ENCODE measurements around the gene SLC5A2.

Gene SLC5A2

DNA sequence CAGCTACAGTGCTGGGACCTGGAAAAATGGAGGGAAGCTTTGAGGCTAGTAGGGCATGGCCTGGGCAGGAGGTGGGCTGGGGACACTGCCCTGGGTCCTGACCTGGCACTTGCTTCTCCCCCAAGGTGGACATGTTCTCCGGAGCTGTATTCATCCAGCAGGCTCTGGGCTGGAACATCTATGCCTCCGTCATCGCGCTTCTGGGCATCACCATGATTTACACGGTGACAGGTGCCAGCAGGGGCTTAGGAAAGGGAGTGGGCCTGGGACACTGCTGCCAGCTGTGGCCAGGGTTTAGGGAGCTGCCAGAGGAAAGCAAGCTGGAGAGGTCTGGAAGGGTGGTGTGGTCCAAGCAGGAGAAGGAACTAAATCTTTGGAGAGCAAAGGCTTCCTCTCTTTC is 3.1 kb downstream of the SLC5A2 start:
- H3K27me3 ChIP-seq (ENCODE audit: insufficient read depth, low read depth, severe bottlenecking) = no peaks in the 10 kb centered on the region

DNA sequence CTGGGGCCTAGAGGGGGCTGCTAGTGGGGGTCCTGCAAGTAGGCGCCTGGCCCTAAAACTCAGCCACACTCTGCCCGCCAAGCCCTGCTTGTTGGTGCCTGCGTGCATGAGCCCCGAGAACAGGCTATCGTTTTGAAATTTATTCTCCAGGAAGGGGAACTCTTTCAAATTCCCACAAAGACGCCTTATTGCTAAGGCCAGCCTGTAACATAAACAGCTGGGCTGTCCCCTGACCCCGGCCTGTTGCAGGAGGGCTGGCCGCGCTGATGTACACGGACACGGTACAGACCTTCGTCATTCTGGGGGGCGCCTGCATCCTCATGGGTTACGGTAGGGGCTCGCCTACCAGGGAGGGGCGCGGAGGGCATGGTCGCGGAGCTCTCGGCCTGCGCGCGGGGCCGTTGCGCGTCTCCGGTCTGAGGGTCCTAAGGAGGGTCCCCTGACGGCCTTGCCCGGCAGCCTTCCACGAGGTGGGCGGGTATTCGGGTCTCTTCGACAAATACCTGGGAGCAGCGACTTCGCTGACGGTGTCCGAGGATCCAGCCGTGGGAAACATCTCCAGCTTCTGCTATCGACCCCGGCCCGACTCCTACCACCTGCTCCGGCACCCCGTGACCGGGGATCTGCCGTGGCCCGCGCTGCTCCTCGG is 4.3 kb downstream of the SLC5A2 start:
- Histone ChIP-seq H3K27me3 (ENCODE audit: insufficient read depth, low read depth, severe bottlenecking) (no peaks in the 10 kb centered on the region), H3K9me3 (ENCODE audit: severe bottlenecking) (no peaks in the 10 kb centered on the region), H3K27ac (0 out of 2 replicates have a peak overlapping the region, but pooled peaks have one; percentile 1), H3K36me3 (0 out of 2 replicates have a peak, but pooled peaks cover 3% of the 10 kb centered on the region), H3K4me3 (ENCODE audit: low read depth, low read length) (peak overlapping the region; percentile 52)
- TF ChIP-seq, protein P1, sequence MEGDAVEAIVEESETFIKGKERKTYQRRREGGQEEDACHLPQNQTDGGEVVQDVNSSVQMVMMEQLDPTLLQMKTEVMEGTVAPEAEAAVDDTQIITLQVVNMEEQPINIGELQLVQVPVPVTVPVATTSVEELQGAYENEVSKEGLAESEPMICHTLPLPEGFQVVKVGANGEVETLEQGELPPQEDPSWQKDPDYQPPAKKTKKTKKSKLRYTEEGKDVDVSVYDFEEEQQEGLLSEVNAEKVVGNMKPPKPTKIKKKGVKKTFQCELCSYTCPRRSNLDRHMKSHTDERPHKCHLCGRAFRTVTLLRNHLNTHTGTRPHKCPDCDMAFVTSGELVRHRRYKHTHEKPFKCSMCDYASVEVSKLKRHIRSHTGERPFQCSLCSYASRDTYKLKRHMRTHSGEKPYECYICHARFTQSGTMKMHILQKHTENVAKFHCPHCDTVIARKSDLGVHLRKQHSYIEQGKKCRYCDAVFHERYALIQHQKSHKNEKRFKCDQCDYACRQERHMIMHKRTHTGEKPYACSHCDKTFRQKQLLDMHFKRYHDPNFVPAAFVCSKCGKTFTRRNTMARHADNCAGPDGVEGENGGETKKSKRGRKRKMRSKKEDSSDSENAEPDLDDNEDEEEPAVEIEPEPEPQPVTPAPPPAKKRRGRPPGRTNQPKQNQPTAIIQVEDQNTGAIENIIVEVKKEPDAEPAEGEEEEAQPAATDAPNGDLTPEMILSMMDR (IDR thresholded peaks at IDR 0.05; ENCODE audit: low read depth, low read length) = no peak
- no peak for DNase-seq

More for the DNA sequence above, 3.1 kb downstream of the SLC5A2 start:
- H3K9me3 ChIP-seq (ENCODE audit: severe bottlenecking) = no peaks in the 10 kb centered on the region
- H3K27ac ChIP-seq = no peak overlapping the region
- TF ChIP-seq, protein P1 (IDR thresholded peaks at IDR 0.05; ENCODE audit: low read depth, low read length) = no peak
- H3K36me3 ChIP-seq = 0 out of 2 replicates have a peak, but pooled peaks cover 3% of the 10 kb centered on the region
- H3K4me3 ChIP-seq (ENCODE audit: low read depth, low read length) = no peak overlapping the region
- no peak for DNase-seq

DNA sequence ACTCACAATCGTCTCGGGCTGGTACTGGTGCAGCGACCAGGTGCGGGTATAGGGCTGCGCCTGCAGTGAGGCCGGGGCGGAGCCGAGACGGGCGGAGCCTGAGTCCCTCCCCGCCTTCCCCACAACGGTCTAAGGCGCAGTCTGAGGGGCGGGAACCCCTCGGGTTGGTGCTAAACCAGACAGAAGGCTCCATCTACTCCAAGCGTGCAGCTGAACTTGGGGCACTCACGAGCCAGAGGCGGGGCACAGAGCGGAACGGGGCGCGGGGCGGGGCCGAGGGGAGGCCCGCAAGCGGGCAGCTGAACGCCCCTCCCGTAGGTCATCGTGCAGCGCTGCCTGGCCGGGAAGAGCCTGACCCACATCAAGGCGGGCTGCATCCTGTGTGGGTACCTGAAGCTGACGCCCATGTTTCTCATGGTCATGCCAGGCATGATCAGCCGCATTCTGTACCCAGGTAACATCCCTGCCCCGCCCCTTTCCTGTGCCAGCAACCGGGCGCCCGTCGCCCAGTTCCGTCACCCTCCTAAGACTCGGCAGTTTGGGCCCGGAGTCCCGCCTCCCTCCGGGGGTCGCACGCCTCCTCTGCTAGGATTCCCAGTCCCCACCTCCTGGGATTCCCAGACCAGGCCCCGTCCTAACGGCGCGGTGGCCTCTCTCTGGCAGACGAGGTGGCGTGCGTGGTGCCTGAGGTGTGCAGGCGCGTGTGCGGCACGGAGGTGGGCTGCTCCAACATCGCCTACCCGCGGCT is 5.0 kb downstream of the SLC5A2 start:
- 0 out of 2 replicates have a peak overlapping the region, but pooled peaks have one; percentile 1 for H3K27ac ChIP-seq
- H3K27me3 ChIP-seq (ENCODE audit: insufficient read depth, low read depth, severe bottlenecking) = no peaks in the 10 kb centered on the region
- DNase-seq = peak; percentile 74
- H3K4me3 ChIP-seq (ENCODE audit: low read depth, low read length) = peak overlapping the region; percentile 52
- H3K9me3 ChIP-seq (ENCODE audit: severe bottlenecking) = no peaks in the 10 kb centered on the region
- H3K36me3 ChIP-seq = 0 out of 2 replicates have a peak, but pooled peaks cover 3% of the 10 kb centered on the region
- TF ChIP-seq, protein P1 (IDR thresholded peaks at IDR 0.05; ENCODE audit: low read depth, low read length) = no peak

DNA sequence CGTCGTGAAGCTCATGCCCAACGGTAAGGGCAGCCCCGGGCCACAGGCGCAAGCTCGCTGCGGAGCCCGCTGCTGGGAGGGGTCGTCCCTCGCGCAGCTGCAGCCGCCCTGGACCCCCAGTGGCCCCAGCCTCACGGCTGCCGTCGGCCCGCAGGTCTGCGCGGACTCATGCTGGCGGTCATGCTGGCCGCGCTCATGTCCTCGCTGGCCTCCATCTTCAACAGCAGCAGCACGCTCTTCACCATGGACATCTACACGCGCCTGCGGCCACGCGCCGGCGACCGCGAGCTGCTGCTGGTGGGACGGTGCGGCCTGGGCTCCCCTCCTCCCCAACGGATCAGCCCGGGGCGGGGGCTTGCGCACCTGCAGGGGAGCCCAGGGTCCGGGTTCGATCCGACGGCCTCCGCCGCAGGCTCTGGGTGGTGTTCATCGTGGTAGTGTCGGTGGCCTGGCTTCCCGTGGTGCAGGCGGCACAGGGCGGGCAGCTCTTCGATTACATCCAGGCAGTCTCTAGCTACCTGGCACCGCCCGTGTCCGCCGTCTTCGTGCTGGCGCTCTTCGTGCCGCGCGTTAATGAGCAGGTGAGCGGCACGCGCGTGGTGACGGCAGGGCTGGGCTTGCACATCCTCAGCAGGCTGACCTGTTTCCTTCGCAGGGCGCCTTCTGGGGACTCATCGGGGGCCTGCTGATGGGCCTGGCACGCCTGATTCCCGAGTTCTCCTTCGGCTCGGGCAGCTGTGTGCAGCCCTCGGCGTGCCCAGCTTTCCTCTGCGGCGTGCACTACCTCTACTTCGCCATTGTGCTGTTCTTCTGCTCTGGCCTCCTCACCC is 5.8 kb downstream of the SLC5A2 start:
- no peak for DNase-seq
- TF ChIP-seq, protein P1 (IDR thresholded peaks at IDR 0.05; ENCODE audit: low read depth, low read length) = no peak
- H3K36me3 ChIP-seq = peaks cover 3% of the 10 kb centered on the region; the same call in 1 of the 2 replicates
- no peaks in the 10 kb centered on the region for H3K9me3 ChIP-seq (ENCODE audit: severe bottlenecking)
- H3K4me3 ChIP-seq (ENCODE audit: low read depth, low read length) = no peak overlapping the region
- H3K27me3 ChIP-seq (ENCODE audit: insufficient read depth, low read depth, severe bottlenecking) = no peaks in the 10 kb centered on the region
- H3K27ac ChIP-seq = no peak overlapping the region

DNA sequence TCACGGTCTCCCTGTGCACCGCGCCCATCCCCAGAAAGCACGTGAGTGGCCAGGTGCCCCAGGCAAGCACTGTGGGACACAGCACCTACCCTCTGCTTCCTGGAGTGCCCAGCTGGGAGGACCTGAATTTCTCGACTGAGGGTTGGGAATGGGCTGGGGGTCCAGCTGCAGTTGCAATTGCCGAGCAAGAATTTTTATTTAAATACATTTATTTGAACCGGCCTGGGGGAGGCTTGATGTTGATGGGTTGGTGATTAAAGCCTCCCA is 6.3 kb downstream of the SLC5A2 start:
- H3K27me3 ChIP-seq (ENCODE audit: insufficient read depth, low read depth, severe bottlenecking) = no peaks in the 10 kb centered on the region
- TF ChIP-seq, protein P1 (IDR thresholded peaks at IDR 0.05; ENCODE audit: low read depth, low read length) = no peak
- no peak overlapping the region for H3K4me3 ChIP-seq (ENCODE audit: low read depth, low read length)
- H3K27ac ChIP-seq = no peak overlapping the region
- no peak for DNase-seq
- peaks cover 3% of the 10 kb centered on the region; the same call in 1 of the 2 replicates for H3K36me3 ChIP-seq
- no peaks in the 10 kb centered on the region for H3K9me3 ChIP-seq (ENCODE audit: severe bottlenecking)
